Germinal center (tissue), 1 donor: ENCODE data around the gene PSD.
"Not testable (repeated sequence)": the region's sequence is repeated elsewhere in the genome, so short reads cannot be mapped to it uniquely, and the experiment has no call there.

Source experiments
- DNase-seq: peaks from one replicate; pipeline ENCODE4 v3.0.0; 2012; ENCODE audit warnings: mixed read lengths, low spot score

PSD gene

DNA sequence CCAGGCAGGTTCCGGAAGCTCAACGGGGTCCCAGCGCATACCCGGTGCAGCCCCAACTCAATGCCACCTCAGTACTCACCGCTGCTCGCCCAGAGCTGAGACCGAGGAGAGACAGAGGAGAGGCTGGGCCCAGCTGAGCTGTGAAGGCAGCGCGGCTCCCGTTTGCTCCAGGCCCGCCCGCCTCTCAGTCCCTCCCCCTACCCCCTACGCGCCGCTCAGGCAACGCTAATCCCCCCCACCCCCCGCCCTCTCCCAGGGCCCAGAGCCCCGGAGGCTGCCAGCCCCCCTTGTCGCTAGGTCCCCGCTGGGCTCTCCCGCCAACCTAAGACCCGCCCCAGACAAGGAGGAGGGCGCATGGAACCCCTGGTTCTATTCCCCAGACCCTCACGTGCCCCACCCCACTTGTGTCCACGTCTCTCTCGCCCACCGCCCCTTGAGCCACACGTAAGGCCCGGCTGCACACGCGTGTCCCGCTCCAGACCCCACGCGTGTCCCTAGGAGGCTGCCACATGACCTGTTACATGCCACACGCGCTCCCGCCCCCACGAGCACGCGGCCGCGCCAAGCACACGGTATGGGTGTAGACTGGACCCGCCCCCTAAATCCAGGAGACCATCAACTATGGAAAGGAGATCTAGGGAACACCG lies at the start of gene PSD:
PSD (minus strand) TSS at position 164 of the 647 bp plus-strand sequence. CDS start 1,747 bp downstream, outside the sequence.
- no peak for DNase-seq

DNA sequence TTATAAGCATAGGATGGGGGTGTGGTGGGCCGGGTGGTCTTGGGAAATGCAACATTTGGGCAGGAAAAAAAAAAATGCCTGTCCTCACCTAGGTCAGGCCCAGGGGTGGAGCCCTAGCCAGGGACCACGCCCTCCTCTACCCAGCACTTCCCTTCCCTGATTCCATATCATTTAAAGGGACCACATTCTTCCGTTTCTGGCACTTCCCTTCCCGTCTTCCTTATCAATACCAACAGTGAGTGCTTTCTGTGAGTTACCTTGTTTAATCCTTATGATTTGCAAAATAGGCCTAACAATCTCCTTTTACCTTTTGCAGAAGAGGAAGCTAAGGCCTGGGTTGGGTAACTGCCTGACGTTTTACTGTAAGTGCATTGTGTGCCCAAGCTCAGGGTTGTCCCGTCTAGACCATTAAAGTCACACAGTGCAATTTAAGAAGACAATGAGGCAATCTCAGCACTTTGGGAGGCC lies 49.4 kb upstream of the PSD start:
- no peak for DNase-seq

DNA sequence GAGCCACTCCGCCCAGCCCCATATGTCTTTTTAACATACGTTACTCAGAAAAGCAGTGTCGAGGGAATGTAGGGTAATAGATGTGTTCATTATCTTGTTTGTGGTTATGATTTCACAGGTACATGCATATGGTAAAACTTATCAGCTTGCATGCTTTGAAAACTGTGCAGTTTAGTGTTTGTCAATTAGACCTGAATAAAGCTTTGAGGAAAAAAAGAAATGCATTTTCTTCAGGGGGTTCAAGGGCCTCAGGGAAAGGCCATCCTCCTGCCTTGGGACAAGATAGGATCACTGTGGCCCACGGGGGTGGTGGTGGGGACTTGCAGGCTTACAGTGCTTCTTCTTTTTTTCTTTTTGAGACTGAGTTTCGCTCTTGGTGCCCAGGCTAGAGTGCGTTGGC lies 48.7 kb upstream of the PSD start:
- DNase-seq: no peak

DNA sequence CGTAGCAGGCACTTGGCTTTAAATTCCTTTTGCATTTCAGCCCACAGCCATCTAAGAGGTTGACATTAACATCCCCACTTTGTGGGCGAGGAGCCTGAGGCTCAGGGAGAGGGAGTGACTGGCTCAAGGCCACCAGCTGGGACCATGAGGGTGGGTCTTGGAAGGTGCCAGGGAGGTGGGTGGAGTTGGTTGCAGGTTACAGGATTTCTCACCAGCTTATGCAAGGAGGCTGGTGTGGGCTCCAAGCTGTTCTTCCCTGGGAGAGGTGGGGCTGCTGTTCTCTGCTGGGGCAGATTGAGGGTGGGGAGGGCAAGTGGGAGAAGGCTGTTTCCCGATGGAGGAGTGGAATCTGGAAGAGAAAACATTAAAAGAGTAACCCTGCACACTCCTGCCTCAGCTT lies 46.9 kb upstream of the PSD start:
- no peak for DNase-seq

GRCh38 chr10:102463983-102464382 lies 45.4 kb upstream of the PSD start:
- no peak for DNase-seq

GRCh38 chr10:102462512-102463054 lies 44.0 kb upstream of the PSD start:
- no peak for DNase-seq

DNA sequence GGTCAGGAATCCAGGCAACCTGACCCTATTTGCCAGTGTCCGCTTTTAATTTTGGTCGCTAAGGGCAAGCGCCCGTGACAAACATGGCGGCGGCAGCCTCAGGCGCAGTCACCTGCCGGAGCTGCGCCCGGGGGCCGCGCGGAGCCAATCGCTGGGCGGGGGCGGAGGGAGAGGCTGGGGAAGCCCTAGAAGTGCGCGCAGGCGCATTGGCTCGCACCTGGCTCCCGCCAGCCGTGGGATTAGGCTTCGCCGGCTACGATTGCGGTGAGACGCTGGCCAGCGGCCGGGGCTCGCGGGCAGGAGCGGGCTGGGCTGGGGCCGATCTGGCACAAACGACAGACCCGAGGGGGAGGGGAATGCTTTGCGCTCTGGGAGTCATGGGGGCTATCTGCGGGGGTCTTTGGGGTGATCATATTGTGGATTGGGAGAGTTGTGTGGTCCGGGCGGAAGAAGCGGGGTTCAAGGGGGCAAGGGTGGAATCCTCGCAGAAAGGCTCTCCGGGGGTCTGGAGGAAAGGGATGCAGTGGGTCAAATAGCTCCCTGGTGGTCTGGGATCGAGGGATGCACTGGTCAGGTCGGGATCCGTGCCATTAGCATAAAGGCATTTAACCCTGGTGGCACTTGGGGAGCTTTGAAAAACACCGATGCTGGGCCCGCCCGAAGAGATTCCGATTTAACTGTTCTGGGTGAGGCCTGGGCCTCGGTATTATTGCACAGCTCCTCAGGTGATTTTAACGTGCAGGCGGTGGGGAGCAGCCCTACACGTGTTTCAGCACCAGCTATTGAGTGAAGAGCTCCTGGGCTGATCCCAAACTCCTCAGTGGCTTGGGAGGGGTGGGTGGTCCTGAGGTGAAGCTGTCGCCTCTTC lies 42.8 kb upstream of the PSD start:
- peak; percentile 99 for DNase-seq

DNA sequence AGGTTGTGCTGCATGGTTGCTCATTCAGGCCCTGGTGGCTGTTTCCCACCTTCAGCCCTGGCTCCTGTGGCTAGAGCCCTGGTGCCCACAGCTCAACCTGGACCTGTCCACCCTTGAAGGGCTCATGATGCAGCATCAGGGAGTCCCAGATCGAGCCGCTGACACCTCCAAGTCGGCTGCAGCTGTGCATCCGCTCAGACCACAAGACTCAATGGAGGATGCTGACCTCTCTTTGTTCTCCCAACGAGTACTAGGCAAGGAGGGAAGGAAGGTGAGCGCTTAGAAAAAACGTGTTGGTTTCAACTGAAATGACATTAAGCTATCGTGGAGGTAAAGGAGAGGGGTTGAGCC lies 42.2 kb upstream of the PSD start:
- no peak for DNase-seq

DNA sequence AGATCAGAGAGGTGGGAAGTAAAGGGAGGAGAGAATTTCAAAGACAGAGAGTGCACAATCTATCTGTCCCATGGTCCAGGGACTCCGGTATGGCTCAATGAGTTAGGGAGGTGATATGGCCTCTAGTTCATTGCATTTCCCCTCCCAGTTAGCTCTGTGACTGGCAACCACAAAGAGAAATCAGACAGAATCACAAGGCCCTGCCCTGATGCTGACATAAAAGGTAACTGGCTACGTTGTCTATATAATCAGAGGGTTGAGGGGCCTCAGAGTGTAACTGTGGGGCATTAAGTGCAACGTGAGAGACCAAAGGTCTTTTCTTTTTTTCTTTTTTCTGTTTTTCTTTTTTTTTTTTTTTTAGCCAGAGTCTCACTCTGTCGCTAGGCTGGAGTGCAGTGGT lies 40.1 kb upstream of the PSD start:
- DNase-seq: no peak

- DNase-seq: no peak
Measured at GRCh38 chr10:102457591-102458150, 39.1 kb upstream of the PSD start.

DNA sequence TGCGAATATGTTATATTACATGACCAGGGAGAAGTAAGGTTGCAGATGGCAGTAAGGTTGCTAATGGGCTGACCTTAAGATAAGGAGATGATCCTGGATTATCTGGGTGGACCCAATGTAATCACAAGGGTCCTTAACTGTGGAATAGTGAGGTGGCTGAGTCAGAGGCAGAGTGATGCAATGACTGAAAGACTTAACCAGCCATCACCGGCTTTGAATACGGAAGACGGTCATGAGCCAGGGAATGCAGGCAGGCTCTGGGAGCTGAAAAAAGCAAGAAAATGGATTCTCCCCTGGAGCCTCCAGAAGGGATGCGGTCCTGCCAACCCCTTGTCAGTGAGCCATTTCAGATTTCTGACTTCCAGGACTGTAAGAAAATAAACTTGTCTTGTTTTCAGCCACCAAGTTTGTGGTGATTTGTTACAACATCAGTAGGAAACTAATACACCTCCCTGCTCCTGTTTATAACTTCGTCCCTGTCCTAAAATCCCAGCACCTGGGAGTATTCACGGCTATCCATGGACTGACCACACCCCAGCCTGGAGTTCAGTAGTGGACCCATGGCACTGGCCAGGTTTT lies 37.4 kb upstream of the PSD start:
- no peak for DNase-seq

DNA sequence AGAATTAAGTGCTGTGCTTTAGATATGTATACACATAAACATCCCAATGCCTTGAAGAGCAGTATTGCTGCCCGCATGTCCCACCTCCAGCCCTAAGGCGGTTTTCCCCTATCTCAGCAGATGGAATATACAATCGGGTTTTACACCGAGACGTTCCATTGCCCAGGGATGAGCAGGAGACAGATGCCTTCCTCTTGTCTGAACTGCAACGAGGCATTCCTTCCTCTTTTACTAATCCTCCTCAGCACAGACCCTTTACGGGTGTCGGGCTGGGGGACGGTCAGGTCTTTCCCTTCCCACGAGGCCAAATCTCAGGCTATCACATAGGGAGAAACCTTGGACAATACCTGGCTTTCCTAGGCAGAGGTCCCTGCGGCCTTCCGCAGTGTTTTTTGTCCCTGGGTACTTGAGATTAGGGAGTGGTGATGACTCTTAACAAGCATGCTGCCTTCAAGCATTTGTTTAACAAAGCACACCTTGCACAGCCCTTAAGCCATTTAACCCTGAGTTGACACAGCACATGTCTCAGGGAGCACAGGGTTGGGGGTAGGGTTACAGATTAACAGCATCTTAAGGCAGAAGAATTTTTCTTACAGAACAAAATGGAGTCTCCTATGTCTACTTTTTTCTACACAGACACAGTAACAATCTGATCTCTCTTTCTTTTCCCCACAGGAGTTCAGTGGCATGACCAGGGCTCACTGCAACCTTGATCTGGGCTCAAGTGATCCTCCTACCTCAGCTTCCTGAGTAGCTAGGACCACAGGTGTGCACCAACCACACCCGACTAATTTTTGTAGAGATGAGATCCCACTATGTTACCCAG lies 36.3 kb upstream of the PSD start:
- DNase-seq: not testable (repeated sequence)

- DNase-seq: no peak
Measured at GRCh38 chr10:102453502-102453901, 34.9 kb upstream of the PSD start.

DNA sequence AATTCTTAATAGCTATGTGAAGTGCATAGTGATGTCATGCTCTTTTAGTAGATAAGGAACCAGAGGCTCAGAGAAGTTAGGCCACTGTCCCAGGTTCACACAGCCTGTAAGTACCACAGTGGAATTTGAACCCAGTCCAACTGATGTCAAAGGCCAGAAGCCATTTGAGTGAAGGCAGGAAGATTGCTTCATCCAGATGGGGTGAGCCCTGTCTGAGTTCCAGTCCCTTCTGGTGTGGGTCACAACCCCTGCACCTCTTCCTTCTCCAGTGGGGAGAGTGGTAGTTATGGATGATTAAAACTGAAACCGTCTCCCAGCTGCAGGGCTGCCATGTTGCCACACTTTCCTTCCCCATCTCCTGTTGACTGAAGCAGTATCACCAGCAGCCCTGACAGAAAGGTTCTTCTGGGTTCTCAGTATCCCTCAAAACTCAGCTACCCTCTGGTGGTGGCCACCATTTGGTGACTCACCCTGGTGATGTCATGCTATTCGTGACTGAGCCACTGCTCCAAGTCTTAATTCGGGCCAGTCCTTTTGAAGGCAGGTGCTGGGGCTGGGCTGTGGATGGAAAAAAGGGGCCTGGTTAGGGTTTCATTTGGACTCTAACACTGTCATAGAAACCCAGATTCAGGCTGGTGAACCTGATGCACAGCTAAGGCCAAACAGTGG lies 34.2 kb upstream of the PSD start:
- no peak for DNase-seq

DNA sequence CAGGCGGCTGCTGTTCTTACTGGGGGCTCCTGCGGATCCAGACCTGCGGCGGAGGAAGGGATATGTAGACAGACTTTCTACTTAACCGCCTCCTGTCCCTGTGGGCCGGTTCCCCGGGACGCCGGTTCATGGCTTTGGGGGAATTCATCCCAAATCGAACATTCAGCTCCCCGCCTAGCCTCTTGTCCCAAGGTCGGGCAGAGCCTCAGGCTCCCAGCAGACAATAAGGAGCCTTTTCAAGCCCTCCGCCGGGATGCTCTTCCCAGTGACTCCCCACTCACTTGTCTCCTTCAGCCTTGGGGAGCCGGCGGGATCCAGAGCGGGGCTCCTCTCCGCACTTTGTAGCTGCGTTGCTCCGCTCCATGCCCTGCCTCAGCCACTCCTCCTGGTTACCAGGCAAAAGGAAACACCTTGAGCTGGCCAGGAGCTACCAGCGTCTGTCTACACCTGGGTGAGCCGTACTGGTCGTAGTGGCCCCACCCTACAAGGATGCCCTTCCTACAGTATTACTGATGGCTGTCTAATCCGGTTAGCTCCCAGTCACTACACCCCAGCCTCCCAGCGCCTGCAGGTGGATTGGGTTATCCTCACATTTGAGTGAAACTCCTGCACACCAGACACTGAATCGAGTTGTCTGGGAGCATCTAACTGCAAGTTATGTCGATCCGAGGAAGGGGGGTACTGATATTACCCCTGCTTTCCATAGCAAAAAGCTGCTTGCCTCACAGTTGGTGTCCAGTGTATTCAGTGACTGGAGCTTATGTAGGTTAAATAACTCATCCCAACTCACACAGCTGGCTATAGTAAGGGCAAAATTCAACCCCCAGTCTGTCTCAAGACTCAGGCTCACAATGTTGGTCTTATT lies 32.8 kb upstream of the PSD start, which contains the start of gene C10orf95:
C10orf95 (minus strand) TSS at position 439 of the 865 bp plus-strand sequence. CDS start 450 bp downstream, outside the sequence.
- no peak for DNase-seq

DNA sequence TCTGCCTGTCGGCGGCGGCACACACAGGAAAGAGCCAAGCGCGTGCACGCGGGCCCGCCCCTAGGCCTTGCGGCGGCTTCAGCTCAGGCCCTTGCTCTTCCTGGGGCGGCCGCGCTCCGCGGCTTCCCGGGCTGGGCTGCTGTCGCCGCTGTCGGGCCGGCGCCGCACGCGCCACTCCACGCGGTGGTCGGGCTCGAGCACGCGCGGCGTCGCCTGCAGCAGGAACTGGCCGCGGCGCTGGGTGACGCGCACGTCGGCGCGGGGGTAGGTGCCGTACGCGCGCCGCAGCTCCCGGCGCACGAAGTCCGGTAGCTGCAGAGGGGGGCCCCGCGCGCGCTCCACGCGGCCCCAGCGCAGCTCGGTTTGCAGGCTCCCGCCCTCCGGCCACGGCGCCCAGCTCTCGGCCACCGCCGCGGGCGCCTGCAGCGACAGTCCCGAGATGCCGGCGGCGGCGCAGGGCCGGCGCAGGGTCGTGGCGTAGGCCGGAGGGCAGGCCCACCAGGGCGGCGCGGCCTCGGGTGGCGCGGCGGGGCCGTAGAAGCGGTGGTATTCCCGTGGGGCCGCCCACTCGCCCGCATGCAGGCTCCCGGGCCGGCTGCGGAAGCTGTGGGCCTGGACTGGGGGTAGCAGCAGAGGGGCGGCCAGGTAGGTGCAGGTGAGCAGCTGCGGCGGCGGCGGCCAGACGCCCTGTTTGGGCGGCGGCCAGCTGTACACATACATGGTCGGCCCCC lies 32.0 kb upstream of the PSD start:
- DNase-seq: peak; percentile 91

DNA sequence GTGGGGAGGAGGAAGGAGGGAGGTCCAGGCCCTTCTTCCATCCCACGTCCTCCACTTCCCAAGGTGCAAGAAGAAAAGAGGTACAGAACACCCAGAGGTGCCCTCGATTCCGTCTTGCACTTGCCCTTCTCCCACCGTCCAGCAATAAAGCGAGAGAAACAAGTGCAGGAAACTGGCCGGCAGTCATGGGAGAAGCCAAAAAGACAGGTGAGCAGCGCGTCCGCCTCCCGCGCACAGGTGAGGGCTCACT lies 31.5 kb upstream of the PSD start:
- DNase-seq: no peak

DNA sequence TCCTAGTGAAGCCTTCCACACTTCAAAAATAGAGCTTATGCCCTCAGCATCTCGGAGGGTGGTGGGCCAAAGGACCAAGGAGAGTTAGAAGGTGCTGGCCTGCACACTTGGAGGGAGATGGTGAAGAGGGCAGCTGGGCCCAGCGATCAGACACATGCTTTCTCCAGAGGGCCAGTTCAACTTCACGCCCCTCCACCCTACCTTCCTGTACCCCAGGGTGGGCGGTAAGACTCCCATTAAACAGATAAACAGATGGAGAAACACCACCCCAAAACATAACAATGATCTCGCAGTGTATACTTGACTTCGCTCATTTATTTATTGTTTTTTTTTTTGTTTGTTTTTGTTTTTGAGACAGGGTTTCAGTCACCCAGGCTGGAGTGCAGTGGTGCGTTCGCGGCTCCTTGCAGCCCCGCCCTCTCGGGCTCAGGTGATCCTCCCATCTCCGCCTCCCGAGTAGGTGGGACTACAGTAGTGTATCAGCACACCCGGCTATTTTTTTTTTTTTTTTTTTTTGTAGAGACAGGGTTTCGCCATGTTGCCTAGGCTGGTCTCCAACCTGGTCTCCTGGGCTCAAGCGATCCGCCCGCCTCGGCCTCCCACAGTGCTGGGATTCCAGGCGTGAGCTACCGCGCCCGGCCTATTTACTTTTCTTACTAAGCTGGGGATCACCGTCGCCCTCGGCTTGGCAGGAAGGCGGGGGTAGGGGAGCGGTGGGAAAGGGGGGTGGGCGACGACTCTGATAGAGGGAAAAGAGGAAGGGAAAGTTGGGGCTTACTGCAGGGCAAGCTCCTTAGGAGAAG lies 30.9 kb upstream of the PSD start:
- peak; percentile 73 for DNase-seq

DNA sequence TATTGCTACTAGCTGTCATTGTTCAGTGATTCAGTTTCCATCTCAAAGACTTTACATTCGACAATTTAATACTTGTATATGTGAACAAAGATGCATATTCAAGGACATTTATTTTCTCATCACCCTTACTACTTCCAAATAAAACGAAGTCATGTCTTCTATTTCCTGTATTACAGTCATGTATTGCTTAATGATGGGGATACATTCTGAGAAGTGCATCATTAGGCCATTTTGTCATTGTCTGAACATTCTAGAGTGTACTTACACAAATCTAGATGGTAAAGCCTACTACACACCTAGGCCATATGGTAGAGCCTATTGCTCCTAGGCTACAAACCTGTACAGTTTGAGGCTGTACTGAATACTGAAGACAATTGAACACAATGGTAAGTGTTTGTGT lies 26.3 kb upstream of the PSD start:
- DNase-seq: no peak
